Measurements from ENCODE around the gene AGPAT3.

DNA sequence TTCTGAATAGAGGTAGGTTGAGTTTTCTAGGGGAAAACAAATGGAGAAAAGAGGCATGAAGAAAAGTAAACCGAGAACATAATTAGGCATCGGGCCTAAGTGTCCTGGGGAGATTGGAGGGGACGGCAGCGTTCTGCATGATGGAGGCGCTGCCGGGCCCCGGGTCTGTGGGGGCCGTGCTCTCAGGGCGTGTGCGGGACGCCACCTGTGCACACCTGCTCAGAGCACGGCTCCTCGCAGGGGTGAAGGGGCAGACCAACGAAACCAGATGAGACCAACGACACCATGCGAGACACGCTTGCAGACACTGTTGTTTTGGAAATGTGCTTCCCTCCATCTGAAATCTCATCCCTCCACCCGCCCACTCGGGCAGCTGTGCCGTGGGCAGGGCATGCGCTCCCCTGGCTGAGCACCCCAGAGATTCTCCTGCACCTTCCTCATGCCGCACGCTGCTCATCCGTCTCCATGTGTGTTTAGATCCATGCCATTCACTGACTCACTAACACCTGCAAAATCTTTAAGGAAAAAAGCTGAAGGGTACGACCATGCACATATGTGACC lies 118.9 kb downstream of the AGPAT3 start:
- TF ChIP-seq, protein P1, sequence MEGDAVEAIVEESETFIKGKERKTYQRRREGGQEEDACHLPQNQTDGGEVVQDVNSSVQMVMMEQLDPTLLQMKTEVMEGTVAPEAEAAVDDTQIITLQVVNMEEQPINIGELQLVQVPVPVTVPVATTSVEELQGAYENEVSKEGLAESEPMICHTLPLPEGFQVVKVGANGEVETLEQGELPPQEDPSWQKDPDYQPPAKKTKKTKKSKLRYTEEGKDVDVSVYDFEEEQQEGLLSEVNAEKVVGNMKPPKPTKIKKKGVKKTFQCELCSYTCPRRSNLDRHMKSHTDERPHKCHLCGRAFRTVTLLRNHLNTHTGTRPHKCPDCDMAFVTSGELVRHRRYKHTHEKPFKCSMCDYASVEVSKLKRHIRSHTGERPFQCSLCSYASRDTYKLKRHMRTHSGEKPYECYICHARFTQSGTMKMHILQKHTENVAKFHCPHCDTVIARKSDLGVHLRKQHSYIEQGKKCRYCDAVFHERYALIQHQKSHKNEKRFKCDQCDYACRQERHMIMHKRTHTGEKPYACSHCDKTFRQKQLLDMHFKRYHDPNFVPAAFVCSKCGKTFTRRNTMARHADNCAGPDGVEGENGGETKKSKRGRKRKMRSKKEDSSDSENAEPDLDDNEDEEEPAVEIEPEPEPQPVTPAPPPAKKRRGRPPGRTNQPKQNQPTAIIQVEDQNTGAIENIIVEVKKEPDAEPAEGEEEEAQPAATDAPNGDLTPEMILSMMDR (IDR thresholded peaks at IDR 0.05) = no peak
- no peak for TF ChIP-seq POLR2A (IDR thresholded peaks at IDR 0.05)

Measured in prostate gland (tissue), 2 donors.